Peyer's patch (tissue), 4 donors: ENCODE results near the gene ABLIM2. TPM values are rescaled to one million over a fixed set of nuclear protein-coding genes. Genes with fewer than 3 reads are reported as not detected.

ENCODE experiments used
- DNase-seq, 3 donors: peaks; one replicate each; pipeline ENCODE4 v3.0.0-alpha.2; 2017 to 2019
- H3K27ac ChIP-seq, 4 donors: fragments of 200-600 bp; sonication (generic); one replicate each; pipeline ENCODE4 v1.5.1; 2016 to 2019
- H3K27me3 ChIP-seq, 2 donors: fragments of 200-600 bp; sonication (generic); one replicate each; pipeline ENCODE4 v1.5.1; 2019
- H3K36me3 ChIP-seq, 3 donors: fragments of 200-600 bp; sonication (generic); one replicate each; pipeline ENCODE4 v1.5.1; 2016 to 2019
- H3K4me1 ChIP-seq, 4 donors: fragments of 200-600 bp; sonication (generic); one replicate each; pipeline ENCODE4 v1.5.1; 2016 to 2019
- H3K4me3 ChIP-seq, 4 donors: fragments of 200-600 bp; sonication (generic); 1 replicate in 3 of 4; 2 replicates in 1 of 4; pipeline ENCODE4 v1.5.1; 2016 to 2019; ENCODE audit warnings: mild to moderate bottlenecking in 1 of 4
- H3K9me3 ChIP-seq, 4 donors: fragments of 200-600 bp; sonication (generic); one replicate each; pipeline ENCODE4 v1.5.1; 2016 to 2019; ENCODE audit warnings: mild to moderate bottlenecking in 1 of 4
- CTCF ChIP-seq, 6 experiments: fragments of 450-650 bp in 4 of 6; fragments of 200-600 bp in 2 of 6; sonication (generic) in 1 of 6; IDR thresholded peaks; one replicate each; pipeline ENCODE4 v1.5.1; 2017 to 2019; ENCODE audit warnings: antibody characterized with exemption in 6 of 6, mild to moderate bottlenecking in 3 of 6, moderate library complexity in 1 of 6
- POLR2A ChIP-seq, 2 donors: fragments of 450-650 bp; IDR thresholded peaks; one replicate each; pipeline ENCODE4 v1.5.1; 2017; ENCODE audit warnings: antibody characterized with exemption in 2 of 2, mild to moderate bottlenecking in 2 of 2, moderate library complexity in 2 of 2
- total RNA-seq, 4 donors: library from RNA; depleted of rRNA; stranded (reverse); fragments of >200 nt; gene quantifications; one replicate each; pipeline ENCODE4 v1.1.0, GENCODE V29; 2016

The ABLIM2 gene
- total RNA-seq, 4 donors from 2014 or later = 9.0 to 24.2 (median 11.7) TPM

- no peaks in the 10 kb centered on the region for H3K9me3 ChIP-seq
- TF ChIP-seq CTCF (IDR thresholded peaks at IDR 0.05) (no peak), POLR2A (IDR thresholded peaks at IDR 0.05) (no peak)
- DNase-seq = peak in 2 of 3 donors; percentile 65 to 75
- peaks cover 0 to 26% (median 0%) of the 10 kb centered on the region in 4 donors for H3K4me1 ChIP-seq
- H3K4me3 ChIP-seq = no peak overlapping the region
- H3K36me3 ChIP-seq = peaks cover 0 to 3% (median 0%) of the 10 kb centered on the region in 3 donors
- no peaks in the 10 kb centered on the region for H3K27me3 ChIP-seq
- H3K27ac ChIP-seq = peak overlapping the region in 2 of 4 donors; percentile 0 to 11
These were observed 229.3 kb downstream of the ABLIM2 start for GRCh38 chr4:7929118-7929951.

GRCh38 chr4:7928711-7929110 is 229.9 kb downstream of the ABLIM2 start:
- H3K27me3 ChIP-seq = no peaks in the 10 kb centered on the region
- H3K36me3 ChIP-seq = peaks cover 0 to under 1% (median 0%) of the 10 kb centered on the region in 3 donors
- peak in 1 of 3 donors; percentile 13 for DNase-seq
- H3K27ac ChIP-seq = peak overlapping the region in 1 of 4 donors; percentile 0
- peaks cover 0 to 26% (median 0%) of the 10 kb centered on the region in 4 donors for H3K4me1 ChIP-seq
- TF ChIP-seq POLR2A (IDR thresholded peaks at IDR 0.05) = no peak
- TF ChIP-seq CTCF (IDR thresholded peaks at IDR 0.05) = no peak
- no peaks in the 10 kb centered on the region for H3K9me3 ChIP-seq
- H3K4me3 ChIP-seq = no peak overlapping the region

- Histone ChIP-seq H3K27me3 (no peaks in the 10 kb centered on the region), H3K36me3 (no peaks in the 10 kb centered on the region), H3K4me1 (peaks cover 0 to 26% (median 0%) of the 10 kb centered on the region in 4 donors), H3K9me3 (no peaks in the 10 kb centered on the region), H3K4me3 (no peak overlapping the region), H3K27ac (no peak overlapping the region)
- TF ChIP-seq CTCF (IDR thresholded peaks at IDR 0.05) = no peak
- no peak for TF ChIP-seq POLR2A (IDR thresholded peaks at IDR 0.05)
- DNase-seq = peak in 1 of 3 donors; percentile 33
These were observed 231.8 kb downstream of the ABLIM2 start for GRCh38 chr4:7926822-7927221.

GRCh38 chr4:7924570-7924969 is 234.0 kb downstream of the ABLIM2 start:
- TF ChIP-seq POLR2A (IDR thresholded peaks at IDR 0.05) (no peak), CTCF (IDR thresholded peaks at IDR 0.05) (no peak)
- no peak for DNase-seq
- H3K27ac ChIP-seq = no peak overlapping the region

GRCh38 chr4:7924163-7924562 is 234.4 kb downstream of the ABLIM2 start:
- Histone ChIP-seq H3K27ac (no peak overlapping the region), H3K4me3 (no peak overlapping the region), H3K9me3 (no peaks in the 10 kb centered on the region), H3K27me3 (no peaks in the 10 kb centered on the region), H3K4me1 (peaks cover 0 to 13% (median 0%) of the 10 kb centered on the region in 4 donors), H3K36me3 (no peaks in the 10 kb centered on the region)
- DNase-seq = no peak
- TF ChIP-seq CTCF (IDR thresholded peaks at IDR 0.05) = no peak
- no peak for TF ChIP-seq POLR2A (IDR thresholded peaks at IDR 0.05)

More at GRCh38 chr4:7924570-7924969, 234.0 kb downstream of the ABLIM2 start:
- Histone ChIP-seq H3K27me3 (no peaks in the 10 kb centered on the region), H3K4me1 (peaks cover 0 to 17% (median 0%) of the 10 kb centered on the region in 4 donors), H3K4me3 (no peak overlapping the region), H3K36me3 (no peaks in the 10 kb centered on the region), H3K9me3 (no peaks in the 10 kb centered on the region)
